SU-DHL-6 (cell line): Measurements from ENCODE around the gene BCL2.

Source experiments
- CTCF ChIP-seq: fragments of 200-600 bp; sonication (generic); IDR thresholded peaks from one replicate; pipeline ENCODE4 v1.5.1; 2017; ENCODE audit warnings: antibody characterized with exemption, mild to moderate bottlenecking, low read length, moderate library complexity; ENCODE audit not compliant: insufficient read depth, poor library complexity, severe bottlenecking
- EZH2phosphoT487 ChIP-seq: fragments of 200-600 bp; sonication (generic), shearing (Covaris generic); conservative IDR thresholded peaks from 2 replicates; pipeline ENCODE4 v1.6.1; 2018; ENCODE audit warnings: mild to moderate bottlenecking, antibody characterized with exemption, low read length, moderate library complexity, mixed read lengths

- no peak for TF ChIP-seq CTCF
- no peak for TF ChIP-seq EZH2phosphoT487
These were observed 218.9 kb downstream of the BCL2 start for GRCh38 chr18:63100630-63101055.
